ENCODE measurements around the gene FBXL17. TPM values are rescaled to one million over a fixed set of nuclear protein-coding genes. Genes with fewer than 3 reads are reported as not detected.

The FBXL17 gene
- total and polyA plus RNA-seq, 4 donors, result 2.1 to 14.1 (median 6.3) TPM

- Histone ChIP-seq H3K36me3 (ENCODE audit: control insufficient read depth in 4 of 4, insufficient read depth in 3 of 4, low read depth in 1 of 4, low read length in 3 of 4) (no peaks in the 10 kb centered on the region), H3K4me1 (ENCODE audit: control insufficient read depth in 4 of 4, insufficient read depth in 4 of 4, low read length in 3 of 4) (peaks cover 0 to 7% (median 0%) of the 10 kb centered on the region in 4 donors), H3K27ac (ENCODE audit: low read depth in 1 of 2, low read length in 2 of 2) (no peak overlapping the region), H3K9me3 (ENCODE audit: control insufficient read depth in 4 of 4, low read length in 3 of 4) (no peaks in the 10 kb centered on the region), H3K27me3 (ENCODE audit: control insufficient read depth in 4 of 4, insufficient read depth in 4 of 4, low read length in 3 of 4) (no peaks in the 10 kb centered on the region), H3K9ac (ENCODE audit: low read depth in 1 of 2, low read length in 2 of 2) (no peak overlapping the region), H3K4me3 (ENCODE audit: low read depth in 1 of 3, low read length in 3 of 3) (no peak overlapping the region)
- WGBS, result 72% methylated on average over 4 of the region's 4 CpGs
- TF ChIP-seq ZBTB33 (IDR thresholded peaks at IDR 0.05) (no peak), YY1 (IDR thresholded peaks at IDR 0.05) (no peak), SP1 (IDR thresholded peaks at IDR 0.05) (no peak), JUND (IDR thresholded peaks at IDR 0.05) (no peak), EGR1 (IDR thresholded peaks at IDR 0.05; ENCODE audit: low read depth in 2 of 2) (no peak), RXRA (IDR thresholded peaks at IDR 0.05) (no peak), MAX (IDR thresholded peaks at IDR 0.05) (no peak), ATF3 (IDR thresholded peaks at IDR 0.05) (no peak), NR2F2 (IDR thresholded peaks at IDR 0.05) (no peak), REST (IDR thresholded peaks at IDR 0.05) (no peak), HNF4G (IDR thresholded peaks at IDR 0.05) (no peak), RAD21 (IDR thresholded peaks at IDR 0.05) (no peak), FOXA1 (IDR thresholded peaks at IDR 0.05) (no peak), CTCF (IDR thresholded peaks at IDR 0.05; ENCODE audit: low read depth, low read length, missing input control) (no peak), FOXA2 (IDR thresholded peaks at IDR 0.05) (no peak), GABPA (IDR thresholded peaks at IDR 0.05 in 1 of 2, conservative IDR thresholded peaks at IDR 0.05 in 1 of 2) (no peak)
- no peak for DNase-seq (ENCODE audit: low spot score)
Observed at GRCh38 chr5:107925200-107925599, 456.7 kb downstream of the FBXL17 start.

GRCh38 chr5:107919969-107920368 is 461.9 kb downstream of the FBXL17 start:
- DNase-seq (ENCODE audit: low spot score), result no peak
- H3K9ac ChIP-seq (ENCODE audit: low read depth in 1 of 2, low read length in 2 of 2), result no peak overlapping the region
- H3K27ac ChIP-seq (ENCODE audit: low read depth in 1 of 2, low read length in 2 of 2), result no peak overlapping the region
- H3K9me3 ChIP-seq (ENCODE audit: control insufficient read depth in 4 of 4, low read length in 3 of 4), result no peaks in the 10 kb centered on the region
- H3K4me3 ChIP-seq (ENCODE audit: low read depth in 1 of 3, low read length in 3 of 3), result no peak overlapping the region
- no peaks in the 10 kb centered on the region for H3K27me3 ChIP-seq (ENCODE audit: control insufficient read depth in 4 of 4, insufficient read depth in 4 of 4, low read length in 3 of 4)
- no peaks in the 10 kb centered on the region for H3K36me3 ChIP-seq (ENCODE audit: control insufficient read depth in 4 of 4, insufficient read depth in 3 of 4, low read depth in 1 of 4, low read length in 3 of 4)
- TF ChIP-seq HNF4G (IDR thresholded peaks at IDR 0.05) (no peak), CTCF (IDR thresholded peaks at IDR 0.05; ENCODE audit: low read depth, low read length, missing input control) (no peak), RXRA (IDR thresholded peaks at IDR 0.05) (no peak)
- H3K4me1 ChIP-seq (ENCODE audit: control insufficient read depth in 4 of 4, insufficient read depth in 4 of 4, low read length in 3 of 4), result peaks cover 1 to 18% (median 13%) of the 10 kb centered on the region in 4 donors
- WGBS, result 89% methylated on average over 6 of the region's 6 CpGs

All from liver (tissue), 9 donors.